GM10248 (cell line): Measurements from ENCODE around the gene MPI.

Experiments used
- CTCF ChIA-PET: fragments of 300-600 bp; sonication (Branson Sonifier 250); formaldehyde crosslinking; extraction: SDS; loops from one replicate; lab custom pipeline; 2021; ENCODE audit warnings: antibody characterized with exemption; lab: Yijun Ruan, JAX
- POLR2A ChIA-PET: fragments of 350-650 bp; sonication (Branson Sonifier 250); formaldehyde crosslinking; extraction: SDS; loops from one replicate; lab custom pipeline; 2020; ENCODE audit warnings: antibody characterized with exemption; lab: Yijun Ruan, JAX
- DNase-seq: peaks from one replicate; pipeline ENCODE4 v3.0.0; 2012; ENCODE audit errors: extremely low spot score
- CTCF ChIP-seq: IDR thresholded peaks from 2 replicates; pipeline ENCODE4 v1.5.1; 2012; ENCODE audit warnings: mild to moderate bottlenecking, low read depth; ENCODE audit errors: extremely low read depth, missing control alignments, control extremely low read depth

The MPI gene

GRCh38 chr15:74868059-74868458, 21.8 kb upstream of the MPI start:
- no peak for TF ChIP-seq CTCF
- no peak for DNase-seq
- ChIA-PET POLR2A (interaction anchor here (3.2 kb wide), 1 partner anchor 10 kb away, joined by 19 read pairs; no protein-coding TSS in a partner anchor), CTCF (interaction anchor here (0.7 to 6.4 kb wide), 9 partner anchors 9 to 96 kb away, joined by 3 to 80 read pairs (median 3); partner anchors contain the start of genes MPI and ULK3)

- ChIA-PET POLR2A (interaction anchor here (0.5 to 3.2 kb wide), 9 partner anchors 11 to 585 kb away, joined by 3 to 19 read pairs (median 4); partner anchors contain the start of gene MPI), CTCF (interaction anchor here (0.9 to 6.4 kb wide), 13 partner anchors 11 to 332 kb away, joined by 3 to 80 read pairs (median 6); partner anchors contain the start of genes C15orf39 and ULK3)
- DNase-seq: no peak
- TF ChIP-seq CTCF: no peak
Measured at GRCh38 chr15:74869372-74869725, 20.5 kb upstream of the MPI start.

- DNase-seq: peak; percentile 79
- POLR2A ChIA-PET: interaction anchor here (0.5 to 3.2 kb wide), 12 partner anchors 11 to 584 kb away, joined by 3 to 19 read pairs (median 4); partner anchors contain the start of genes MPI and ULK3
- TF ChIP-seq CTCF: no peak
- CTCF ChIA-PET: interaction anchor here (0.9 to 6.4 kb wide), 15 partner anchors 12 to 332 kb away, joined by 3 to 80 read pairs (median 4); partner anchors contain the start of genes C15orf39 and ULK3
Measured at GRCh38 chr15:74869726-74870407, 20.0 kb upstream of the MPI start.

- no peak for TF ChIP-seq CTCF
Measured at GRCh38 chr15:74870436-74871215, 19.2 kb upstream of the MPI start.

GRCh38 chr15:74872702-74873035, 17.2 kb upstream of the MPI start:
- no peak for TF ChIP-seq CTCF
- POLR2A ChIA-PET: no interaction called here

More at GRCh38 chr15:74870436-74871215, 19.2 kb upstream of the MPI start:
- CTCF ChIA-PET: interaction anchor here (0.9 to 6.4 kb wide), 15 partner anchors 13 to 331 kb away, joined by 3 to 80 read pairs (median 4); partner anchors contain the start of genes C15orf39 and ULK3
- DNase-seq: no peak
- POLR2A ChIA-PET: interaction anchor here (0.7 to 3.2 kb wide), 9 partner anchors 12 to 508 kb away, joined by 3 to 19 read pairs (median 5); partner anchors contain the start of genes MPI and ULK3

More at GRCh38 chr15:74872702-74873035, 17.2 kb upstream of the MPI start:
- no peak for DNase-seq
- CTCF ChIA-PET: interaction anchor here (1.3 to 15.4 kb wide), 3 partner anchors 10 to 102 kb away, joined by 5 to 131 read pairs (median 10); no protein-coding TSS in a partner anchor
